Inferior parietal cortex (tissue), 1 donor: ENCODE results near the gene KRTAP12-3.
"Not testable (repeated sequence)": the region's sequence is repeated elsewhere in the genome, so short reads cannot be mapped to it uniquely, and the experiment has no call there.

Source experiments
- DNase-seq: peaks from one replicate; pipeline ENCODE4 v3.0.0-alpha.2; 2016; ENCODE audit errors: extremely low spot score

Gene KRTAP12-3

GRCh38 chr21:44627181-44627822 is 30.4 kb upstream of the KRTAP12-3 start:
- not testable (repeated sequence) for DNase-seq

GRCh38 chr21:44627831-44628233 is 29.9 kb upstream of the KRTAP12-3 start:
- not testable (repeated sequence) for DNase-seq

- DNase-seq = no peak
Observed at GRCh38 chr21:44628707-44629391, 28.9 kb upstream of the KRTAP12-3 start.

GRCh38 chr21:44630440-44630839 is 27.3 kb upstream of the KRTAP12-3 start:
- DNase-seq = no peak

- DNase-seq = no peak
Observed at GRCh38 chr21:44632067-44632466, 25.7 kb upstream of the KRTAP12-3 start.

- no peak for DNase-seq
Observed at GRCh38 chr21:44636209-44637017, 21.3 kb upstream of the KRTAP12-3 start.

GRCh38 chr21:44637018-44637850 is 20.5 kb upstream of the KRTAP12-3 start, which contains the start of gene KRTAP10-10:
TSS of gene KRTAP10-10 (plus strand) at chr21:44637356. CDS start at chr21:44637418, 62 bp downstream.
- DNase-seq = no peak

GRCh38 chr21:44637851-44638348 is 19.8 kb upstream of the KRTAP12-3 start:
- DNase-seq = not testable (repeated sequence)

- DNase-seq = not testable (repeated sequence)
Observed at GRCh38 chr21:44638506-44639330, 19.0 kb upstream of the KRTAP12-3 start.

GRCh38 chr21:44639331-44639655 is 18.4 kb upstream of the KRTAP12-3 start:
- DNase-seq = no peak

- DNase-seq = no peak
Observed at GRCh38 chr21:44640761-44641160, 17.0 kb upstream of the KRTAP12-3 start.

GRCh38 chr21:44643741-44644310 is 13.9 kb upstream of the KRTAP12-3 start:
- no peak for DNase-seq

- DNase-seq = no peak
Observed at GRCh38 chr21:44644878-44645277, 12.9 kb upstream of the KRTAP12-3 start.

GRCh38 chr21:44646366-44647221 is 11.1 kb upstream of the KRTAP12-3 start, which contains the start of gene KRTAP10-11:
TSS of gene KRTAP10-11 (plus strand) at chr21:44646414. CDS start at chr21:44646459, 45 bp downstream.
- not testable (repeated sequence) for DNase-seq

GRCh38 chr21:44647222-44647552 is 10.5 kb upstream of the KRTAP12-3 start:
- no peak for DNase-seq

GRCh38 chr21:44648557-44649311 is 9.0 kb upstream of the KRTAP12-3 start:
- DNase-seq = no peak

GRCh38 chr21:44649521-44650100 is 8.1 kb upstream of the KRTAP12-3 start:
- no peak for DNase-seq
